Sigmoid colon (tissue), 7 donors: Measurements from ENCODE around the gene ERVW-1. TPM values are rescaled to one million over a fixed set of nuclear protein-coding genes. Genes with fewer than 3 reads are reported as not detected.

ENCODE experiments used
- DNase-seq: peaks from one replicate; pipeline ENCODE4 v3.0.0-alpha.2; 2019
- H3K27ac ChIP-seq, 4 donors: fragments of 200-600 bp; sonication (generic); one replicate each; pipeline ENCODE4 v1.5.1; 2016 to 2019; ENCODE audit warnings: mild to moderate bottlenecking in 1 of 4
- H3K27me3 ChIP-seq, 3 donors: fragments of 200-600 bp; sonication (generic); one replicate each; pipeline ENCODE4 v1.5.1; 2019; ENCODE audit warnings: mild to moderate bottlenecking in 1 of 3
- H3K36me3 ChIP-seq, 4 donors: fragments of 200-600 bp; sonication (generic); one replicate each; pipeline ENCODE4 v1.5.1; 2016 to 2019
- H3K4me1 ChIP-seq, 4 donors: fragments of 200-600 bp; sonication (generic); one replicate each; pipeline ENCODE4 v1.5.1; 2017 to 2019
- H3K4me3 ChIP-seq, 4 donors: fragments of 200-600 bp; sonication (generic); one replicate each; pipeline ENCODE4 v1.5.1; 2017 to 2019; ENCODE audit warnings: mild to moderate bottlenecking in 2 of 4, moderate library complexity in 1 of 4
- H3K9me3 ChIP-seq, 4 donors: fragments of 200-600 bp in 3 of 4; sonication (generic) in 3 of 4; one replicate each; pipeline versions ENCODE4 v1.5.1 to v1.6.1; 2013 to 2019
- EP300 ChIP-seq, 4 donors: sonication (generic); formaldehyde crosslinking; IDR thresholded peaks; one replicate each; pipeline ENCODE4 v1.6.1; 2017; ENCODE audit warnings: antibody characterized with exemption in 4 of 4
- POLR2A ChIP-seq, 2 donors: fragments of 450-650 bp; IDR thresholded peaks; one replicate each; pipeline ENCODE4 v1.6.1; 2016; ENCODE audit warnings: antibody characterized with exemption in 2 of 2, mild to moderate bottlenecking in 2 of 2, moderate library complexity in 2 of 2
- POLR2AphosphoS5 ChIP-seq, 4 donors: sonication (generic); formaldehyde crosslinking; IDR thresholded peaks; one replicate each; pipeline ENCODE4 v1.6.1; 2017; ENCODE audit warnings: antibody characterized with exemption in 4 of 4
- WGBS, 2 donors: extraction: QIAGEN DNeasy Blood & Tissue Kit; methylation state at CpG; one replicate each; pipeline ENCODE4 v1.1.7; 2013; 5-methylcytosine and 5-hydroxymethylcytosine counted together
- intact Hi-C: fragments of 100-400 bp; cut with DNase I; formaldehyde crosslinking; loops from one replicate; pipeline ENCODE4 v1.15.1; 2023
- polyA plus RNA-seq, 3 donors: library from polyadenylated mRNA; stranded (reverse); fragments of 200-250 nt; gene quantifications; one replicate each; pipeline ENCODE4 v1.2.3, GENCODE V29; 2013
- total RNA-seq, 4 donors: library from RNA; depleted of rRNA; stranded (reverse); fragments of >200 nt; gene quantifications; one replicate each; pipeline ENCODE4 v1.1.0, GENCODE V29; 2016
- TF ChIP-seq, protein P1 (sequence below), 4 experiments: fragments of 450-650 bp in 3 of 4; fragments of 200-600 bp in 1 of 4; IDR thresholded peaks; one replicate each; pipeline ENCODE4 v1.5.1; 2016 to 2019; ENCODE audit warnings: antibody characterized with exemption in 4 of 4, mild to moderate bottlenecking in 3 of 4, moderate library complexity in 2 of 4
- donor health status: healthy with polysubstance abuse.
- donor health status: Bipolar disorder and iron deficiency.
- donor health status: healthy.

Gene ERVW-1
- total and polyA plus RNA-seq, 7 donors: 0.03 TPM; not detected in 6

DNA sequence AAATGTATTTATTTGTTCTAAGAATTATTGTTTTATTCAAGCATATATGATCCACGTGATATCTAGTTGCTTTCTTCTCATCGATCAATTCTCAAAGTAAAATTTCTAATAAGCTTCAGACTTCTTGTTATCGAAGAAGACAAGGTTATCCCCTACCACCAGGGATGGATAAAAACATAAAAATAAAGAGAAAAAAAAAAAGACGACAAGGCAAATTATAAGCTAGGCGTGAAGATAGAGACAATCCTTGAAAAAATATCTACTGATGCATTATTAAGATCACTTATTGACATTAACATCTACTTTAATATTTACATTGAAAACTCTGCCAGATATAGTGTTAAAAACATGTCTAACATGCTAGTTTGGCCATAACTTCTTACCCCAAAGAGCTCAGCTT lies 31.2 kb upstream of the ERVW-1 start:
- Histone ChIP-seq H3K36me3 (peaks cover 0 to 92% (median 13%) of the 10 kb centered on the region in 4 donors), H3K9me3 (no peaks in the 10 kb centered on the region), H3K27me3 (no peaks in the 10 kb centered on the region), H3K4me1 (no peaks in the 10 kb centered on the region), H3K27ac (no peak overlapping the region), H3K4me3 (no peak overlapping the region)
- 97% methylated on average over 5 of the region's 5 CpGs for WGBS, 2 donors
- no peak for DNase-seq
- TF ChIP-seq POLR2AphosphoS5 (IDR thresholded peaks at IDR 0.05): no peak
- TF ChIP-seq EP300 (IDR thresholded peaks at IDR 0.05): no peak
- TF ChIP-seq POLR2A (IDR thresholded peaks at IDR 0.05): no peak
- TF ChIP-seq, protein P1, sequence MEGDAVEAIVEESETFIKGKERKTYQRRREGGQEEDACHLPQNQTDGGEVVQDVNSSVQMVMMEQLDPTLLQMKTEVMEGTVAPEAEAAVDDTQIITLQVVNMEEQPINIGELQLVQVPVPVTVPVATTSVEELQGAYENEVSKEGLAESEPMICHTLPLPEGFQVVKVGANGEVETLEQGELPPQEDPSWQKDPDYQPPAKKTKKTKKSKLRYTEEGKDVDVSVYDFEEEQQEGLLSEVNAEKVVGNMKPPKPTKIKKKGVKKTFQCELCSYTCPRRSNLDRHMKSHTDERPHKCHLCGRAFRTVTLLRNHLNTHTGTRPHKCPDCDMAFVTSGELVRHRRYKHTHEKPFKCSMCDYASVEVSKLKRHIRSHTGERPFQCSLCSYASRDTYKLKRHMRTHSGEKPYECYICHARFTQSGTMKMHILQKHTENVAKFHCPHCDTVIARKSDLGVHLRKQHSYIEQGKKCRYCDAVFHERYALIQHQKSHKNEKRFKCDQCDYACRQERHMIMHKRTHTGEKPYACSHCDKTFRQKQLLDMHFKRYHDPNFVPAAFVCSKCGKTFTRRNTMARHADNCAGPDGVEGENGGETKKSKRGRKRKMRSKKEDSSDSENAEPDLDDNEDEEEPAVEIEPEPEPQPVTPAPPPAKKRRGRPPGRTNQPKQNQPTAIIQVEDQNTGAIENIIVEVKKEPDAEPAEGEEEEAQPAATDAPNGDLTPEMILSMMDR (IDR thresholded peaks at IDR 0.05): no peak
- intact Hi-C loops: no loop called here

DNA sequence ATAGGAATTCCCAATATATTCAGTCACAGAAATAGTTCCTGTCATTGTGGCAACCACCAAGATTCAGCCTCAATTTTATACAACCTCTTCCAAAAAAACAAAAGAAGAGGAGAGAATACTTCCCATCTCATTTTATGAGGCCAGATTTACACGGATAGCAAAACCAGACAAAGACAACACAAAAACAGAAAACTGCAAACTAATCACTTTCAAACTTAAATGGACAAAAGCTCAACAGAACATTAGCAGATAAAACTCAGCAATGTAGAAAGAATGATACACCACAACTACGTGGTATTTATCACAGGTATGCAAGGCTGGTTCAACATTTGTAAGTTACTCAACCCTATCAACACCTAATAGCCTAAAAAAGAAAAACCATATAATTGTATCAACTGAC lies 28.6 kb upstream of the ERVW-1 start:
- no peaks in the 10 kb centered on the region for H3K27me3 ChIP-seq
- H3K36me3 ChIP-seq: peaks cover 3 to 98% (median 16%) of the 10 kb centered on the region in 4 donors
- 82 to 90% methylated on average over 2 of the region's 2 CpGs for WGBS, 2 donors
- intact Hi-C loops: no loop called here
- no peaks in the 10 kb centered on the region for H3K9me3 ChIP-seq
- no peaks in the 10 kb centered on the region for H3K4me1 ChIP-seq
- DNase-seq: no peak
- no peak overlapping the region for H3K4me3 ChIP-seq
- TF ChIP-seq POLR2A (IDR thresholded peaks at IDR 0.05): no peak
- no peak for TF ChIP-seq EP300 (IDR thresholded peaks at IDR 0.05)
- TF ChIP-seq, protein P1 (IDR thresholded peaks at IDR 0.05): no peak
- no peak for TF ChIP-seq POLR2AphosphoS5 (IDR thresholded peaks at IDR 0.05)
- H3K27ac ChIP-seq: no peak overlapping the region

DNA sequence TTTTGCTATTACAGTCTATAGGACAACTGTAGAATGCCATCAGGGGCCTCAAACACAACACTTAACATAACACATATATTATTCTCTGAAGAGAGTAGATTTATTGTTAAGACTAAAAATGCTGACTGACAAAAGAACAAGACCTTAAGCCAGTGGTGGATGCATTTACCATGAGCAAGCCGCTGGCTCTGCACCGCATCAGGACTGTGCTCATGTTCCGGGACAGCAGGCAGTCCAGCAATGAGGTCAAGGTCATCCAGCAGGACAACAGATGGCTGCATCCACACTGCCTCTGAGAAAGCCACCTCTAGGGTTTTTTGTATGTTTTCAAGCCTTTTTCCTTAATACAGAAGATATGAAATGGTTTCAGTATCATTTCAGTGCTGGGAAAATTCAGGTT lies 26.8 kb upstream of the ERVW-1 start:
- no peak for TF ChIP-seq EP300 (IDR thresholded peaks at IDR 0.05)
- TF ChIP-seq, protein P1 (IDR thresholded peaks at IDR 0.05): no peak
- no peak for TF ChIP-seq POLR2AphosphoS5 (IDR thresholded peaks at IDR 0.05)
- TF ChIP-seq POLR2A (IDR thresholded peaks at IDR 0.05): no peak
- 96 to 98% methylated on average over 3 of the region's 3 CpGs for WGBS, 2 donors
- no peaks in the 10 kb centered on the region for H3K9me3 ChIP-seq
- intact Hi-C loops: no loop called here
- no peaks in the 10 kb centered on the region for H3K4me1 ChIP-seq
- no peak overlapping the region for H3K4me3 ChIP-seq
- H3K36me3 ChIP-seq: peaks cover 12 to 98% (median 22%) of the 10 kb centered on the region in 4 donors
- DNase-seq: no peak
- H3K27me3 ChIP-seq: no peaks in the 10 kb centered on the region
- no peak overlapping the region for H3K27ac ChIP-seq

DNA sequence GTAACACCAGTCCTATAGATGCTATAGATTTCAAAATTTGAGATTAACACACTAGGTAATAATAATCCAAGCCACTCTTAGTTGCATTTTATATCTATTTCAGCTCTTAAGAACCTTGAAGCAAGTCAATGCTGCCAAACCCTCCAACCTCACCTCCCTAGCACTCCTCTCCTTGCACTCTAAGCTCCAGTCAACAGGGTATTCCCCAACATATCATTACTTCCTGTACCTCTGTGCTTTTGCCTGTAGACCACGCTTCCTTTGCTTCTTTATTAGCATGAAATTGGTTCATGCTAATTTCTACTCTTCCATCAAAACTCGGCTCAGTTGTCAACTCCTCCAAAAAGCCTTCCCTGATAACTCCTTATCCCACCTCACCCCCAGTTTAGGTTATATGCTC lies 26.0 kb upstream of the ERVW-1 start:
- no peaks in the 10 kb centered on the region for H3K9me3 ChIP-seq
- H3K4me3 ChIP-seq: no peak overlapping the region
- 81 to 91% methylated on average over 2 of the region's 2 CpGs for WGBS, 2 donors
- no peaks in the 10 kb centered on the region for H3K4me1 ChIP-seq
- intact Hi-C loops: no loop called here
- no peak overlapping the region for H3K27ac ChIP-seq
- no peak for TF ChIP-seq POLR2AphosphoS5 (IDR thresholded peaks at IDR 0.05)
- TF ChIP-seq EP300 (IDR thresholded peaks at IDR 0.05): no peak
- TF ChIP-seq, protein P1 (IDR thresholded peaks at IDR 0.05): no peak
- no peak for TF ChIP-seq POLR2A (IDR thresholded peaks at IDR 0.05)
- H3K36me3 ChIP-seq: peaks cover 18 to 98% (median 25%) of the 10 kb centered on the region in 4 donors
- H3K27me3 ChIP-seq: no peaks in the 10 kb centered on the region
- no peak for DNase-seq

DNA sequence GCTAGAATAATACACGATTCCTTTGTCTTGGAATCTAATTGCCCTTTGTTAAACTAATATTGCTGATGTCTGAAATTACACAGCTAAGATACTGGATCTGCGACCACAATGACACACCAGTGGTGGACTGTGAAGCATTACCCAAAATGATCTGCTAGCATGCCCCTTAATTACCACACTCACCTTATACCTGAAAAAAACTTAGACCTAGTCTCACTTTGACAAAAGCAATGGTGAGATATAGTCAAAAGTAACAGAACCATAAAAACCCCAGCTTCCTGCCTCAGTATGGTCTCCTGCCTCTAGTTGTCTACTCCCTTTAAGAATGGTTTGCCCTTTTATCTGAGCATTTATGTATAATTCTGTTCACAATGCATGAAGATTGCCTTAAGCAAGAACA lies 20.8 kb upstream of the ERVW-1 start:
- Histone ChIP-seq H3K4me1 (no peaks in the 10 kb centered on the region), H3K27ac (no peak overlapping the region), H3K27me3 (no peaks in the 10 kb centered on the region), H3K4me3 (no peak overlapping the region), H3K36me3 (peaks cover 15 to 100% (median 27%) of the 10 kb centered on the region in 4 donors), H3K9me3 (no peaks in the 10 kb centered on the region)
- intact Hi-C loops: loop anchor here (10.0 kb wide), 1 partner anchor 284 kb away; no protein-coding TSS in a partner anchor
- no peak for DNase-seq
- 91 to 93% methylated on average over 2 of the region's 2 CpGs for WGBS, 2 donors
- TF ChIP-seq POLR2AphosphoS5 (IDR thresholded peaks at IDR 0.05) (no peak), POLR2A (IDR thresholded peaks at IDR 0.05) (no peak), EP300 (IDR thresholded peaks at IDR 0.05) (no peak)
- TF ChIP-seq, protein P1 (IDR thresholded peaks at IDR 0.05): no peak
